Activated CD4-positive, CD25-positive, alpha-beta regulatory T cell treated with anti-CD3 and anti-CD28 coated beads, Interleukin-2, amount 50 U/mL, for 72 hours (primary cell): Measurements from ENCODE around the gene MAST4.

Experiments
- DNase-seq: peaks from one replicate; pipeline ENCODE4 v3.0.0; 2021

MAST4 gene

DNA sequence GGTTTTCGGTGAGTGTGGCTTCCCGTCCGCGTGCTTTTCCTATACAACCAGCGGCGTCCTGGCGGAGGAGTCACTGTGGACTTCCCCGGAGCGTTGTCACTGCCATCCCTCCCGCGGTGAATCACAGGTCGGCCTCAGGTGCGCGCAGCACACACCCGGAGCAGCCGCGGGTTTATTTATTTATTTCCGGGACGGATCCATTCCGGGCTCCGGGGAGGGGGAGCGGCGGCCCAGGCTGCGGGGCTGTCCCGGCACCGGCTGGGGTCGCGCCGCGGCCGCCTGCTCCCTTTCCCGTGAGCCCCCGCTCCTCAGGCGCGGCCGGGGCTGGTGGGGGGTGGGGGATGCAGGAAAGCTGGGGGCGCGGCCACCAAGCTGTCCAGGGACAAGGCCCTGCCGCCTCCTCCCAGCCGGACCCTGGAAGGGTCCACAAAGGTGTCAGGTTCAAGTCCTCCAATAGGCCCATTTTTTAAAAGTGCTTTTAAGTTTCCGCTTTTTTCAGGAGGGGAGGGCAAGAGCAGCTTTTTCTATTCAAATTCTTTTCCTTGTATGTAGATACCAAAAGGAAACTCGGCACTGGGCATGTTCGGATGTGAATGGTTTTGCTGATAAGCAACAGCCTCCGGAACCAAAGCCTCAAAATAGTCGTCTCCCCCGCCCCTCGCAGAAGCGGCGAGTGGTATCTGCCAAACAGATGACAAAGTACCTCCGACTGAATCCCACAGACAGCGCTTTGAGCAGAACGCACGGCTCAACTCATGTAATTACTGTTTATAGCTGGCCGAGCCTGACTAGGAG, 407.9 kb downstream of the MAST4 start:
- peak; percentile 86 for DNase-seq

DNA sequence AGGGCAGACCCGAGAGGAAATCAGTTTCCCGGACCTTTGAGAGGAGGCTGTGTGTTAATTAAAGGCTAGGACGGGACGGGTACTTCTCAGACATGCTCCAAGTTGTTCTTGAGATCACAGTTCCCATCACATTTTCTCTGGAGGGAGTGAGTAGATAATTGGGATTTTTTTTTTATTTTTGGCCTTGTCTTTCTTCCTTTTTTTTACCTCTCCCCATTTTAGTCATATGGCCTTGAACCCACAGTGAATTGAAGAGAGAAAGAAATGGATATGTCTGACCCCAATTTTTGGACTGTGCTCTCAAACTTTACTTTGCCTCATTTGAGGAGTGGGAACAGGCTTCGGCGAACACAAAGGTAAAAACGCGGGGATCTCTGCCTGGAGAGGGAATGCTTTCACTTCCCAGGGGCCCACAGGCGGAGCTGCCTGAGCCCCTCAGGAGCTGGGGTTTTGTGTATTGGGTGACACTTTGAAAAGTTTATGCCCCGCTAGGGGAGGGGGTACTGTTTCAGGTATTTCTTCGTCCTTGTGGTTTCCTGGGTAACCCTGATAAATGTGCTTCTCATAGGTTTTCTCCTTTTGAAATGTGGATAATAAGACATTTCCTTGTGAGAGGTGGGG, 408.6 kb downstream of the MAST4 start:
- DNase-seq: no peak

DNA sequence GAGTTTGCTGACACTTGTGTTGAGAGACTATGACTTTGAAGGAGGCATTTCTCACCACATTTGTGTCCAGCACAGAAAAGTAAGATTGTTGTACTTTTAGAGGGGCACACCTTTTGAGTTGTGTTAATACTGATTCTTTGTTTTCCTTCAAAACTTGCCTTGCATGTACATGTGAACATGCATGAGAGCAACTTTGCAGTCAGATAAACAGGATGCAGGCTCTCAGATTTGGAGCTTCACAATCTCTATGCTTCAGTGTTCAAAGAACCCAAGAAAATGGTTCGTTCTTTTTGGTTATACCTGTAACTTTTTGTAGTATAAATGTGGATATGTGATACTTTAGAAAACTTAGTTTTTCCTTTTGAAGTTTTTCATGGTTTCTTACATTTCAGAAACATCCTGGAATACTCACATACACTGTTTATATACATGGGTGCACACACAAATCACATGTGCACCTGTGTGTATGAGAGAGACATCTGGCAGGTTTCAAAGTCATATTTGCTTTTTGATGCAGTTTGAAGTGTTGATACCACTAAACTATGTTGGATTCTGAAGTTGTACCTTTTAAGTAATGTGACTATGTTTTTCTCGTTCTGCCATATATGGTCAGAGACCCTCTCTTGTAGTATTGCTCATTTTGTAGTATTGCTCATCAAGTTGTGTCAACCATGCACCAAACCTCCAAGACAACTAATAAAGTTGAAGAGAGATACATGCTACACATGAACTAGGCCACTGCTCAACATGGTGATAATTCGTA, 409.7 kb downstream of the MAST4 start:
- no peak for DNase-seq

DNA sequence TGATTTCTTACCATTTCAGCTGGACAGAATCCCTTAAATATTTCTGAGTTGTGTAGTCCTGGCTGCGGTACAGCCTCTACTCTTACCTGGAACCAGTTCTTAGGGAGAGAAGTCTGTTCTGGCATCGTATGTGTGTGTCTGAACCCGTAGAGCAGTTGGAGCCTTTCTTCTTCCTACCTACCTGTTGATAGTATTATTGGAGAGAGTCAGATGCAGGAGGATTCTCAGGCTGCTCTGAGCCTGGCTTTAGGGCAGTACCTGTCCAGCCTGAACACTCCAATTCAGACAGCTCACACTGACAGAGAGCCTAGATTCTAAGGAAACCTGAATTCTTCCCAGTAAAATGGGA, 410.3 kb downstream of the MAST4 start:
- DNase-seq: no peak

DNA sequence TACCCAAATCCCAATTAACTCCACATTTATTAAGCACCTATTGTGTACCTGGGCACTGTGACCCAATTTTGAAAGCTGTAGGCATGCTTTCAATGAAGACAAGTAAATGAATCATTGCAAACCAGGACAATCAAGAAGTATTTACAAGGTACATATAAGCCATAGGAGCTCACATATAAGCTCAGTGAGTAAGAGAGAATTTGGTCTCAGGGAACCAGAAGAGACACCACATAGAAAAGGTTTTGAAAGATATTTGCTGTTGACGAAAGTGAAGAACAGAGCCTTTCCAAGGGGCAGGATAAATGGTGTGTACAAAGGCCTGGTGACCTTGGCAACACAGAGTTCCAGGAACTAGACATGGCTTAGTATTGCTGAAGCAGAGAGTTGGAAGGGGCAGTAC, 412.8 kb downstream of the MAST4 start:
- no peak for DNase-seq

DNA sequence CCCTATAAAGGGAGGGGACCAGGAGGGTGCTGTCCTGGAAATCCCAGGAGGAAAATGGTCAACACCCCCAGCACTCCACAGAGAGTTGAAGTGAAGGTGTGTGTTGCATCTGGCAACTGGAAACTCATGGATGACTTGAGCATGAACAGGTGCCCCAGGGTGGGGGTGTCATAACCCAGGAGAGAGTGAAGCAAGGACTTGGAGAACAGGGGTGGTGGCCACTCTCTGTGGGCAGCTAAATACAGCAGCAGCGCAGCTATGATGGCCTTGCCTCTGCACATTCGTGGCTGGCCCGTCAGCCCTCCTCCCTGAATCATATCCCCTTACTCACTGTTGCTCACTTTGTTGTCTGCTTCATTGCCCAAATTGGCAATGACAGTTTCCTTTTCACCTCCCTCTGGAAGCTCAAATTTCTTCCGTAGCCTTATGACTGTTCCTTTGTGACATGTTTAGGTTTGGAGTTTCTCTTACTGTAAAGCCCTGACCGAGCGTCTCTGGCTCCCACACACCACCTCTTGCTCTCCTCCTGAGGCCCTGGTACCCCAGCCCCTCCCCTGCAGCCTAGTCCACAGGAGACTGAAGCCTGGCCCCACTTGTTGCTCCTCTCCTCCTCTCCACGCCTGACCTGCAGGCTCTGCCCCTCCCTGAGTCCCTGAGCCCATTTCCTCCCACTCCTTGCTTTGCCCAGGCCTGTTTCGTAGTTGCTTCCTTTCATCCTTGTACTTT, 414.7 kb downstream of the MAST4 start:
- peak; percentile 38 for DNase-seq

DNA sequence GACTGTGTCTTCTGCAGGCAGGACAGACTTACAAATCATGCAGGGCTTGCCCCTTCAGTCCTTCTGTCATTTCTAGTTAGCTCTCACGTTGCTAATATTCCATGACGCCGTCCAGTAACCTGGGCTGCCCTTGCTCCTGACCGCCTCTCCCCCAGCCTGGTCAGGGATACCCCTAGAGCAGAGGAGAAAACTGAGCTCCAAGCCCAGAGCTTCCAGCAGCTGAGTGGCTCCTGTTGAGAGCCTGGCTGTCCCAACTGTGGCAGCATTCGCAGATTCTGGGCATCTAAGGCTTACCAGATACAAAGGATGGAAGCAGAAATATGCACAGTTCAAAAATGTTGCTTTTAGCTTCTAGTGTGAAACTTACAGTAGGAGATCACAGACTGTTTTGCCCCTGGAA, 415.2 kb downstream of the MAST4 start:
- DNase-seq: no peak

DNA sequence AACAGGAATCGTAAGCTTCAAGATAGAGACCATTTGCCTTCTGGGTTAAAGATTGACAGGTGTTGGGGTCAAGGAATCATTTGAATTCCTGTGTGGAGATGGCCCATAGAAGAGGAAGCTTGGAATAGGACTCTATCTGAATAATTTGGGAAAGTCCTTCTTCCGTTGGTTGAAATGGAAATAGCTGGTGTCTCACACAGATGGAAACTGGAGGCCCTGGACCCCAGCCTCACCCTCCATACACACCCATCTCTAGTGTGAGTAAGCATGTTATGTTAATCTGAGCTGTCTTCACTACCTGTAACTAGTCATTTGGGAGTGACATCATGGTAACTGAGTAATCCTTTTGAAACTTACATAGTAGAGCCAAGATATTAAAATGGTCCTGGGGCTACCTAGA, 416.0 kb downstream of the MAST4 start:
- no peak for DNase-seq

DNA sequence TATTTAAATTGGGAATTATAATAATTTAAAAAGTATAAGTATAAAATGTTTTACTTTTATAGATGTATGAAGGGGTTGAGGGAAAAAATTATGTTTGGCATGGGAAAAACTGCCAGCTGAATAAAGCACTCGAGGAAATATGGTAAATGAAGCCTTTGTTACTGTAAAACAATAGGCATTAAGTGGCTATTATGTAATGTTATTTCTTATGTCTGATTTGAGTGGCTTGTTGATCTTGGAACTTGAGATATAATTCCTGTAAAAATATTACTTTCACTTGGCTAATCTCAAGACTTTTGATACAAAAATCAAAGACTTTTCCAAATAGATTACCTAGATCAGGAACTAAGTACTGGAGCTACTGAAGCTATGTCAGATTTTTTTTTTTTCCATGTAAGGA, 417.5 kb downstream of the MAST4 start:
- no peak for DNase-seq

DNA sequence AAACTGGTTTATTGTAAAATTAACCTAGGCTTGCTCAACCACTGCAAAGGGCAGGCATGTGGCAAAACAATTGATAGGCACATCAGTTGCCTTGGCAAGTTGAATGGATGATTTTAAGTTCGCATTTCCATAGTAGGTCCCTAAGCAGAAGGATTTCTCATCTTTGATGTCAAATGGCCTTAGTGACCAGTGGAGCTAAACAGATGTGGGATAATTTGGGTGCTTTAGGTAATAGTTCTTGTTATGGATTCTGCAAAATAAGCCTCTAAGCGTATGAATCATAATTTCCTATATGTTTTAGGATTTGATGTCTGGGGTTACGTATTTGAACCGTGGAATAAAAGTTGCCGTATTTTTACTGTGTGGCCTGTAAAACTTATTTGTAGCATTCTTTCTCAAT, 418.0 kb downstream of the MAST4 start:
- no peak for DNase-seq

DNA sequence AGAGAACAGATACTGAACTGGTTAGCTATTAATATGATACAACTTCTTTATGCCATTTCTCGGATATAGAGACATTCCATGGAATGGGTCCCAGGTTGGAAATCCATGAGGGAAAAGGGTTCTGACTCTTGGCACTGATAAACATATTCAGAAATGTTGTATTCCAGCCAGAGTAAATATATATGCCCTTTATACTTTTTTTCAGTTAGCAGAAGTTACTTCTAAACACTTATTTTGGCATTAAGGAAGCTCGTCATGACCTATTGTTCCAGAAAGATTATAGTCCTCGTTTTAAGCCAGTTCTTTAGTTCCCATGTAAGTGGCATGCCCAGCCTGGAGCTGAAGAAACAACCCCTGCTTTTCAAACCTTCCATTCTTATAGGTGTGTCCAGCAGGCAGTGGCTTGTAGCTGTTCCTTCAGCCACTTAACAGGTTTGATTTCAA, 418.8 kb downstream of the MAST4 start:
- no peak for DNase-seq

DNA sequence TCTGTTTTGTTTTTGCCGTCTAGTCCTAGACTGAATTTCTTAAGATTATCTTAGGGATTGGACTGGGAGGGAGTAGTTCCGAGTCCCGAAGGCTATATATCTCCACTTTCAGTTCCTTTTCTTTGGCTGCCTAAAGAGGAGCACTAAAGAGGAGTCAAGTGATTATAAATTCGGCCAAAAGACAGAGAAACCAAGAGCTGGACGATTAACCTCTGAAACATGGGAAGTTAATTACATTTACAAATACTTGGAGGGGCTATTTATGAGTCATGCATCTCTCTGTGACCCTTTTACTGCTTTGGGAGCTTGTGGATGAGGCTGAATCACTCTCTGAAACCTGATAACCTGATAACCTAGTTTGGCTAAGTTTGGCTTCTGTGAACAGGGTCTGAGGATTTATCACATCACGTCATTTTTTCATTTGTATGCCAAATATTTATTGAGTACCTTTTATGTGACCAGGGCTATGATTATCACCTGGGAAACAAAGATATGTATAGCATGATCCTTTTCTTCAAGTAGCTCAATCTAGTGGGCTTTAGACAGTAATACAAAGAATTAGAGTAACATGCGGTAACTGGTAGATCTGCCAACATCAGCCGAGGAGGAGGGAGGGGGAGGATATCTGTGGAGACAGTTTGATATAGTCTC, 419.5 kb downstream of the MAST4 start:
- DNase-seq: no peak

DNA sequence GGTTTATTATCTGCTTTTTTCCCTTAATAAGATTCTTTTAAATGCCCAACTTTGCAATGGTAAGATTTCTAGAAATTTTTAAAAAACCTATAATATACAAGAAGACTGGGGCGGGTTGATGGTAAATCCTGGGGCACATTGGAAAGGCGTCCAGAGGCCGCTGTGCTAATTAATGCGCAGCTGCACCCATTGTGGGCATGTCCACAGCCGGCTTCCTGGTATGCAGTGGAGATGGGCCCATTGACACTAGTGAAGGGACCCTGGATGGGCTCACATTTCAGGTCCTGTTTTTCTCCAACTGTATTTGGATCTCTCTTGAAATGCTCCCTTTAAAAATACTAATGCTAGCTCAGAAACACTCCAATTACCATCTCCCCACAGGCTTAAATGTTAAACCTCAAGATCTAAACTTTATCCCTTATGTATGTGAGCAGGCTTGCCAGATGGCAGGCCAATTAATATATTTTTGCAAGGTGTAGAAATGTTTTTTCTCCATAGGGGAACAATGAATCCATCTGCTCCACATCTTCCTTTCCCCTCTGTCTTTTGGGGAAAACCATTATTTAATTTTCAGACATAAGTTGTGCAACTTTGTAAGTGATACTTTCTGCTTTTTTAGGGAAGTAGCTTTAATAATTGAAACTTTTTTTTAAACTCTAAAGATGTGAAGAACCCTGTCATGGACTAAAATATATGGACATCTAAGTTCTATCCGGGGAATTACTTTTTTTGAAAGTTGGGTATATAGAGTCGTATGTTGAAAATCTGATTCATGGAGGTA, 423.1 kb downstream of the MAST4 start:
- DNase-seq: no peak

DNA sequence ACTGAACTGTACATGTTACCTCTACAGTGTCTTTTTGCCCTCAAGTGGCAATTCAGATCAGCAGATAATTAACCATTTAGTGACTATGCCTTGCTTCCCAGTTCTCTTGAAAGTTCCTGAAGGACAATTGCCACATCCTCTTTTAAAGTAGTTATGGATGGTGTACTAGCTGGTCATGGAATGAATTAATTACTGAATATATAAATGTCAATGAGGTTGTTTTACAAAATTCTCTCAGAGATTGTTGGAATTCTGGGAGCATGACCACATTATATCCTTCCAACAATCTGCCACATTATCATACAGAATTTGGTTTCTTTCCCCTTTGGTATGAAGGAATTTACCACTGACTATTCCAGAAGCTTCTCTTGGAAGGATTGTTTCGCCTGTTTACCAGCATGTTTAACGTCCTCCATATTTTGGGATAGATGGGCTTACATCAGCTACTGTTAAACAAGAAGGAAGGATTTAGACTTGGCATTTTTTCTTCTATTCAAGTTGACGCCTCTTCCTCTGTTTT, 424.0 kb downstream of the MAST4 start:
- DNase-seq: no peak

DNA sequence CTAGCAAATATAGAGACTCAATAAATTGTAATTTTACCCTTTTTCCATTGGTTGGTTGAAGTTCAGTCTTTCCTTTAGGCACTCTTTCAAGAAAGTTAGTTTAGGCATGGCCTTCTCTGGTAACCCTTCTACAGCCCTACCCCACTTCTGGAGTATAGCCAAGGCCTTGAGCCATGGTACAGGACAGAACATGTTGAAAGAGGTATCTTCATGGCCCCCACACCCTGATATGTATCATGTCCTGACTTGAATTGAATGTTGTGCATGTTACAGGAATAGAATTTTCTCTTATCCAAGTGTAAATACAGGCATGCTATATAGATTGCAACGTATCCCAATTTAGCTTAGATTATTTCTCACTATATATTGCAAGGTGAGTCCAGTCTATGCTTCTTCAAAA, 424.8 kb downstream of the MAST4 start:
- no peak for DNase-seq

DNA sequence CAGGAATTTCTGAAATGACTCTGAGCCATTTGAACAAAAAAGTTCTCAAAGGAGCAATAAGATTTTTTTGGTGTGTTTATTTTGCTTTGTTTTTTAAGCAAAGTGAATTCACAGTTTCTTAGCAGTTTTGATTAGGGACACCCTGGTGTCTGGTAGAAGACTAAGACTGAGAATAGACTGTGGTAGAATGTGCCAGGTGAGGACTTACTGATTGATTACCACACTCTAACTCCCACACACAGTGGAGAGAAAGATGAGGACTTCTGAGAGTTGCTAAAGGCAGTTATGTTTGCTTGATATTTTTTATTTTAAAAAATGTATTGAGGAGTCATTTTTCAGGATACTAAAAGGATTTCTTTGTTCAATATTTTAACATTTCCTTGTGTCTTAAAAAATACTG, 425.3 kb downstream of the MAST4 start:
- DNase-seq: no peak

DNA sequence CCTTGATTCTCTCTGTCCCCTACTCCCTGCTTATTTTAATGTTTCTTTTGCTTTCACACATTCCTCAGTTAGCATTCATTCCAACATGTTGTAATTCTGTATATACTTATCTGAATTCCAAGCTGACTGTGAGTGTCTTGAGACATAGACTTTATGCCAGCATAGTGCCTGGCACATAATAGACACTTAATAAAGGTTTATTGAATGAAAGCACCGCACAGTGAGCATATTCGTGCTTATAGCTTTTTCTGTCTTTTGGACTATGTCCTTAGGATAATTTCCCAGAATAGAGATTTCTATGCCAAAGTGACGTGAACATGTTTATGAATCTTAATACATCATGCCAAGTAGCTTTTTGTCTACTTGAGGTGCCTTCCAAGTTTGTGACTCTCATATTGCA, 425.8 kb downstream of the MAST4 start:
- no peak for DNase-seq

DNA sequence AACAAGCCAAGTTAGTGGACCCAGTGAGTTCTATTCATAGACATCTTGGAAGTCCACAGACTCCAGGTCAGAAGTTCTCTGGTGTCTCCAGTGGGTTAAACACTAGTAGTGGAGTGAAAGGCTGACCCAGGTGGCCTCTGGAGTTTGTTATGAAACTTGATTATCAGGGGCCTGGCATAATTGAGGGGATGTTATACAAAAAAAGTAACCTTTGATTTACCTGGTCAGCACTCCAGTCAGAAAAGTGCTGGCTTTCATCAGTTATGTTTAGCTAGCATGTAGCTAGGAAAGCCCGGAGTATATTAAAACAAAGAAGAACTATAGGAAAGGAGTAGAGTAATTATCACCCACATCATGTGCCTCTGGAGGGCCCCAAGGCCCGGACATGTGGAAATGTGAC, 429.3 kb downstream of the MAST4 start:
- no peak for DNase-seq

DNA sequence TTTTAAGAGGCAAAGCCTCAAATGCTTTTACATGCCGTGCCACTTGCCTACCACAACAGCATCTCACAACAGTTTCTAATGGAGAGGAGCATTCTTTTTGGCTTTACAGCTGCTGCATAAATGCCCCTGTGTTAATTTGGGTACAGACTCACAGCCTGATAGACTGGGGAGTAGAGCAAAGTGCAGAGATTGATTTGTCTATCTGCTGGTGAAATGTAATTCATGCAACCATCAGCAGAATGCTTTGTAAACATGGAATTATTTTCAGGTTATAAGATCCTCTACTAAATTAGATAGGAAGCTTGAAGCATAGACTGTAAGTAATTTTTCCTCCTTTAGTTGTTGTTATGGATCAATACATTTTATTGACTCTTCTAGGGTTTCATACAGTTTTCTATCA, 430.1 kb downstream of the MAST4 start:
- DNase-seq: no peak

DNA sequence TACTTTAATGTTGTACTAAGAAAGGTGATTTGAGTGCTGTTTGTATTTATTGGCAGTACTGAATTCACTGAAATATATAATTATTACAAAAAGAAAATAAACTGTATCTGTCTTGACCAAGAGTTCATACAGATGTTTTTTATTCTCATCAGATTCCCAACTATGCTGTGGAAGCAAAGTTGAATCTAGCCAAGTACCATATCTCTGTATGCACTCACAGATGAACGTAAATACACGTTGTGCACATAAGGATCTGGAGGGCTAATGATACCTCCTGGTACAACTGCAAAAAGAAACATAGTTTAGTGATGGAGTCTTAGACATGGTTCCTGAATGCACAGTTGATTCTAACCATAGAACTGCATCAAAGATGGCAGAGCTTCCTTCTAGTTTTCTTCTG, 431.0 kb downstream of the MAST4 start:
- DNase-seq: no peak

DNA sequence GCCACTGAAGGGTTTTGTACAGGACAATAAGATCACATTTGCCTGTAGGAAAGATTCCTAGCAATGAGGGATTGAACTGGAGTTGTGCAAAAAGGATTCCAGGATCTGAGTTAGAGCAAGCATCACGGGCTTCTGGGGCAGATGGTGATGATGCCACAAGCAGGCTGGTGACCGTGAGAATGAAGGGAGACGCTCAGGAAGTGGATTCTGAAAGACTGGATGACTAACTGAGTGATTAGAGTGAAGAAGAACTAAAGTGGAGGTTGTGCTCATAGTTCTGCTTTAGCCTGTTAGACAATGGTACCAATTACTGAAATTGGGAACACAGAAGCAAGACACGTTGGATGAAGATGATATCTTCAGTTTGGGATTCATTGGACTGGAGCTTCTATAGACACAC, 432.2 kb downstream of the MAST4 start:
- DNase-seq: no peak

DNA sequence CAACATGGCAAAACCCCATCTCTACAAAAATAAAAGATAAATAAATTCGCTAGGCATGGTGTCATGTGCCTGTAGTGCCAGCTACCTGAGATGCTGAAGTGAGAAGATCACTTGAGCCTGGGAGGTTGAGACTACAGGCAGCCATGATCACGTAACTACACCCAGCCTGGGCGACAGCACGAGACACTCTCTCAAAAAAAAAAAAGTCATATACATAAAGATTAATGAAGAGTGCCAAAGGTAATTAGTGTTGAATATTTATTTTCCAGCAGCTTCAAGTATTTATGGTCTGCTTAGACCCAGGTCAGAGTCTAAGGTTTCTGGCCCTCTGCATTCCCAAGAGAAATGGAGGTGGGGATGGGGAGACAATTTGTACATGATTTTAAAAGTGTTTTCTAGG, 432.7 kb downstream of the MAST4 start:
- no peak for DNase-seq
